Smooth muscle cell of the brain vasculature (primary cell): ENCODE results near the gene ZNF502.

Experiments used
- DNase-seq: peaks from one replicate; pipeline ENCODE4 v3.0.0-alpha.2; 2012; ENCODE audit warnings: low read depth, low spot score

The ZNF502 gene

DNA sequence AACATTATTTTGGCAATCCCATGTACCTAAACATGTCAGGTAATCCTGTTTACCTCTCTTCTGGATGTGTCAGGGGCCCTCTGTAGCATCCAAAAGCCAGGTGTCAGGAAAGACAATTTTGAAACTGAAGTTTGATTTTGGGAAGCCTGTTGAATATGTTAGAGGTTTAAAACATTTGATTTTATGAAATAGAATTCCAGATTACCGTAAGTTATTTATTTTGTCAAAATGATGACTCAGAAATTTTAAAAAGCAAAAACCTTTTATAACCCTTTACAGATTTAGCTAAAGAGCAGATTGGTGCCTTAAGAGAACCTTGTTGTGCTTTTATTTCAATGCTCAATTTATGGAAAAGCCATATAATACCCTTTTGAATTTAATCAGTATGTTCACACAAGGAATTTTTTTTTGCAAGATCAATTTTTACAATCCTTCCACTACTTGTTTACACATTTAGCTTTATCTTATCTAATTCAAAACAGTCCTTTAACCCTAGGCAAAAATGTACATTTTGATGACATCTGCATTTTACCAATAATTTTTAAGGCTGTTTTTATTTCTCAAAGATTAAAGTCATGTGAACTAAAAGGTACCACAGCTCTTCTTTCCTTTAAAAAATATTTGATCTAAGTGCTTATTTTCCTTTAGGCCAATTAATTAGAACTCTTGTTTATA is 59.1 kb downstream of the ZNF502 start:
- no peak for DNase-seq

DNA sequence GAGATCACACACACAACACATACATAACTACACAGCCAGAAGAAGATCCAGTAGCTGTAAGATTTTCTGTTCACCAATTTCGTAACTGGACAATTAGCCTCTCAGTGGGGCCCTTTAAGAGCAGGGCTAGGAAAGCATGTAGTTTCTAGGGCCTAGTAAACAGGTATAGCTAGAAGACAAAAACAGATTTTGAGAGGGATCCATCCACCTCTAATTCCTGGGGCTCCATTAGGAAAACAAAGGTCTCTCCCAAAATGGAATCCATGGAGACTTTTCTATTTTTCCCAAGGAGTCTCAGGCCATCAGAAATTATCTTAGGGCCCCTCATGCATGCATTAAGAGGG is 59.6 kb downstream of the ZNF502 start:
- no peak for DNase-seq
